Esophagus muscularis mucosa (tissue), 4 donors: ENCODE data around the gene ANKRD13C. TPM values are rescaled to one million over a fixed set of nuclear protein-coding genes. Genes with fewer than 3 reads are reported as not detected.
"Not testable (repeated sequence)": the region's sequence is repeated elsewhere in the genome, so short reads cannot be mapped to it uniquely, and the experiment has no call there.

ENCODE experiments used
- DNase-seq: peaks from one replicate; pipeline ENCODE4 v3.0.0-alpha.2; 2017; ENCODE audit errors: extremely low spot score
- H3K27ac ChIP-seq, 4 donors: fragments of 200-600 bp; sonication (generic); replicated peaks in 1 of 4; 1 replicate in 3 of 4; 2 replicates in 1 of 4; pipeline ENCODE4 v1.5.1; 2016 to 2019; ENCODE audit warnings: mild to moderate bottlenecking in 1 of 4
- H3K27me3 ChIP-seq, 4 donors: fragments of 200-600 bp; sonication (generic); one replicate each; pipeline versions ENCODE4 v1.5.1 to v1.6.0; 2016 to 2019
- H3K36me3 ChIP-seq, 4 donors: fragments of 200-600 bp; sonication (generic); one replicate each; pipeline ENCODE4 v1.5.1; 2016 to 2019
- H3K4me1 ChIP-seq, 4 donors: fragments of 200-600 bp; sonication (generic); one replicate each; pipeline ENCODE4 v1.5.1; 2016 to 2019
- H3K4me3 ChIP-seq, 4 donors: fragments of 200-600 bp; sonication (generic); 1 replicate in 2 of 4; 2 replicates in 2 of 4; pipeline ENCODE4 v1.5.1; 2016 to 2019; ENCODE audit warnings: mild to moderate bottlenecking in 4 of 4, moderate library complexity in 1 of 4
- H3K9me3 ChIP-seq, 4 donors: fragments of 200-600 bp; sonication (generic); 1 replicate in 3 of 4; 2 replicates in 1 of 4; pipeline ENCODE4 v1.5.1; 2016 to 2019
- EP300 ChIP-seq: sonication (generic); formaldehyde crosslinking; IDR thresholded peaks from one replicate; pipeline ENCODE4 v1.6.1; 2017; ENCODE audit warnings: antibody characterized with exemption
- POLR2A ChIP-seq: fragments of 450-650 bp; IDR thresholded peaks from one replicate; pipeline ENCODE4 v1.6.1; 2017; ENCODE audit warnings: antibody characterized with exemption, moderate library complexity, mild to moderate bottlenecking, low read depth
- POLR2AphosphoS5 ChIP-seq, 2 donors: sonication (generic); formaldehyde crosslinking; IDR thresholded peaks; one replicate each; pipeline ENCODE4 v1.6.1; 2017; ENCODE audit warnings: antibody characterized with exemption in 2 of 2
- WGBS: methylation state at CpG from one replicate; pipeline ENCODE4 v1.1.5; 2018; 5-methylcytosine and 5-hydroxymethylcytosine counted together
- intact Hi-C: fragments of 100-400 bp; cut with DNase I; formaldehyde crosslinking; loops from one replicate; pipeline ENCODE4 v1.15.1; 2023
- total RNA-seq, 4 donors: library from RNA; depleted of rRNA; stranded (reverse); fragments of >200 nt; gene quantifications; one replicate each; pipeline versions ENCODE4 v1.1.0 to v1.2.1, GENCODE V29; 2016
- TF ChIP-seq, protein P1 (sequence below), 3 experiments: fragments of 200-600 bp in 2 of 3; fragments of 450-650 bp in 1 of 3; sonication (generic) in 2 of 3; IDR thresholded peaks; one replicate each; pipeline ENCODE4 v1.5.1; 2017 to 2019; ENCODE audit warnings: antibody characterized with exemption in 3 of 3, mild to moderate bottlenecking in 2 of 3, moderate library complexity in 1 of 3

ANKRD13C gene
- total RNA-seq, 4 donors from 2014 or later: 23.0 to 30.2 (median 26.5) TPM

DNA sequence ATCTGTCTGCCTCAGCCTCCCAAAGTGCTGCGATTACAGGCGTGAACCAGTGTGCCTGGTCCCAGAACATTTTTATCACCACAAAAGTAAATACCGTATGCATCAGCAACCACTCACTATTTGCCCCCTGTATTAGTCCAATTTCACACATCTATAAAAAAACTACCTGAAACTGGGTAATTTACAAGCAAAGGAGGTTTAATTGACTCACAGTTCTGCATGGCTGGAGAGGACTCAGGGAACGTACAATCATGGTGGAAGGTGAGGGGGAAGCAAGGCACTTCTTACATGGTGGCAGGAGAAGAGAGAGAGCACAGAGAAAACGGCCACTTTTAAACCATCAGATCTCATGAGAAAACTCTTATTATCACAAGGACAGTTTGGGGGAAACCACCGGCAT is 31.0 kb upstream of the ANKRD13C start:
- no peaks in the 10 kb centered on the region for H3K9me3 ChIP-seq
- no peaks in the 10 kb centered on the region for H3K27me3 ChIP-seq
- peak; percentile 31 for DNase-seq
- TF ChIP-seq, protein P1, sequence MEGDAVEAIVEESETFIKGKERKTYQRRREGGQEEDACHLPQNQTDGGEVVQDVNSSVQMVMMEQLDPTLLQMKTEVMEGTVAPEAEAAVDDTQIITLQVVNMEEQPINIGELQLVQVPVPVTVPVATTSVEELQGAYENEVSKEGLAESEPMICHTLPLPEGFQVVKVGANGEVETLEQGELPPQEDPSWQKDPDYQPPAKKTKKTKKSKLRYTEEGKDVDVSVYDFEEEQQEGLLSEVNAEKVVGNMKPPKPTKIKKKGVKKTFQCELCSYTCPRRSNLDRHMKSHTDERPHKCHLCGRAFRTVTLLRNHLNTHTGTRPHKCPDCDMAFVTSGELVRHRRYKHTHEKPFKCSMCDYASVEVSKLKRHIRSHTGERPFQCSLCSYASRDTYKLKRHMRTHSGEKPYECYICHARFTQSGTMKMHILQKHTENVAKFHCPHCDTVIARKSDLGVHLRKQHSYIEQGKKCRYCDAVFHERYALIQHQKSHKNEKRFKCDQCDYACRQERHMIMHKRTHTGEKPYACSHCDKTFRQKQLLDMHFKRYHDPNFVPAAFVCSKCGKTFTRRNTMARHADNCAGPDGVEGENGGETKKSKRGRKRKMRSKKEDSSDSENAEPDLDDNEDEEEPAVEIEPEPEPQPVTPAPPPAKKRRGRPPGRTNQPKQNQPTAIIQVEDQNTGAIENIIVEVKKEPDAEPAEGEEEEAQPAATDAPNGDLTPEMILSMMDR (IDR thresholded peaks at IDR 0.05): no peak
- TF ChIP-seq POLR2A (no peak), POLR2AphosphoS5 (IDR thresholded peaks at IDR 0.05) (no peak), EP300 (no peak)
- no peaks in the 10 kb centered on the region for H3K36me3 ChIP-seq
- no peak overlapping the region for H3K4me3 ChIP-seq
- intact Hi-C loops: no loop called here
- H3K4me1 ChIP-seq: no peaks in the 10 kb centered on the region
- WGBS: 87% methylated on average over 6 of the region's 6 CpGs
- no peak overlapping the region for H3K27ac ChIP-seq

DNA sequence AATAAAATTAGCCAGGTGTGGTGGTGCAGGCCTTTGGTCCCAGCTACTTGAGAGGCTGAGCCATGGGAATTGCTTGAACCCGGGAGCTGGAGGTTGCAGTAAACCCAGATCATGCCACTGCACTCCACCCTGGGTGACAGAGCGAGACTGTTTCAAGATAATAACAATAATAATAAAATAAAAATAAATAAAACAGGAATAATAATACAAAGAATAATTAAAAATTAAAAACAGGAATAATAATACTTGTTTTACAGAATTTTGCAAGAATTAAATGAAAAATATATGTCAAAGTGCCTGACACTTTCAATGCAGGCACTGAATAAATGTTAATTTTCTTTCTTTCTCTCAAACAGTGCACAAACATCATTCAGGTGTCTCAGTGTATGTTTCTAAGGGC is 30.0 kb upstream of the ANKRD13C start:
- Histone ChIP-seq H3K27me3 (no peaks in the 10 kb centered on the region), H3K4me1 (no peaks in the 10 kb centered on the region), H3K36me3 (no peaks in the 10 kb centered on the region), H3K4me3 (no peak overlapping the region), H3K27ac (no peak overlapping the region), H3K9me3 (no peaks in the 10 kb centered on the region)
- 100% methylated on average over 2 of the region's 2 CpGs for WGBS
- intact Hi-C loops: no loop called here
- TF ChIP-seq POLR2A (no peak), POLR2AphosphoS5 (IDR thresholded peaks at IDR 0.05) (no peak), EP300 (no peak)
- TF ChIP-seq, protein P1 (IDR thresholded peaks at IDR 0.05): no peak
- peak; percentile 45 for DNase-seq

DNA sequence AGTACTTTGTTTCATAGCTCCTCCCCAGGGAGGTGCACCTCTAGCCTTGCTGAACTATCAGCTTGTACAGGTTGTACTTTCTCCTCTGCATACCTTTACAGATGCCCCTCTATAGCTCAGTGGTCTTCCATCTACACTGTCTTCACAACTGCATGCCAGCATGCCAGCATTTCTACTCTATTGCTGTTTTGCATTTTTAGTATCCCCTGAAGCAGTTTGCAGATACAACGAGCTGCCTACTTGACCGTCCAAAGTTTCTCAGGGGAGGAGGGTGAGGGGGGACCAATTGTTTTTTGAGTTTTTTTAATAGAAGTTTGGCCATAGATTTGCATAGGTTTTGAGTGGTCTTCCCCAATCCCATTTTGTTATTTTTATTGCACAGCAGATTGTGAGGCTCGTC is 29.0 kb upstream of the ANKRD13C start:
- Histone ChIP-seq H3K27me3 (no peaks in the 10 kb centered on the region), H3K36me3 (no peaks in the 10 kb centered on the region), H3K9me3 (no peaks in the 10 kb centered on the region), H3K27ac (no peak overlapping the region), H3K4me3 (no peak overlapping the region), H3K4me1 (no peaks in the 10 kb centered on the region)
- intact Hi-C loops: no loop called here
- TF ChIP-seq EP300: no peak
- no peak for TF ChIP-seq POLR2AphosphoS5 (IDR thresholded peaks at IDR 0.05)
- no peak for TF ChIP-seq POLR2A
- TF ChIP-seq, protein P1 (IDR thresholded peaks at IDR 0.05): no peak
- peak; percentile 24 for DNase-seq
- WGBS: 88% methylated on average over 3 of the region's 3 CpGs

DNA sequence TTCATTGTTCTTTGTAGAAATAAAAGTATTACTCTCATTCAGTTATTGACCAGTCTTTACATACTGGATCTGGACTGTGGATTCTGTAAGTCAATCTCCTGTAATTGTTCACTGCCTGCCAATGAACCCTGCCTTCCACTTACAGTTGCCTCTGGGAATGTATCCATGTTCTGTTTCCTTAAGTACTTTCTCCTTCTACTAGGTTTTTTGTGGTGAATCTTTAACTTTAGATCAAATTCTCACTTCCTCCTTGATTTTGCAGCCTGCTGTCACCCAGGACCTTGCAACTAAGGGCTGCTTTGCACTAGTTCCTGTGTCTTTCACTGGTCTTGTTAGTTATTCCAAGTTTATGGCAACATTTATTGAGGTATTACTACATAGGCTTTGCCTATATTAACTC is 28.2 kb upstream of the ANKRD13C start:
- no peak overlapping the region for H3K27ac ChIP-seq
- no peak for DNase-seq
- H3K4me1 ChIP-seq: no peaks in the 10 kb centered on the region
- no peaks in the 10 kb centered on the region for H3K9me3 ChIP-seq
- H3K4me3 ChIP-seq: no peak overlapping the region
- no peaks in the 10 kb centered on the region for H3K27me3 ChIP-seq
- no peaks in the 10 kb centered on the region for H3K36me3 ChIP-seq
- intact Hi-C loops: no loop called here
- no peak for TF ChIP-seq EP300
- TF ChIP-seq, protein P1 (IDR thresholded peaks at IDR 0.05): no peak
- no peak for TF ChIP-seq POLR2A
- TF ChIP-seq POLR2AphosphoS5 (IDR thresholded peaks at IDR 0.05): no peak

DNA sequence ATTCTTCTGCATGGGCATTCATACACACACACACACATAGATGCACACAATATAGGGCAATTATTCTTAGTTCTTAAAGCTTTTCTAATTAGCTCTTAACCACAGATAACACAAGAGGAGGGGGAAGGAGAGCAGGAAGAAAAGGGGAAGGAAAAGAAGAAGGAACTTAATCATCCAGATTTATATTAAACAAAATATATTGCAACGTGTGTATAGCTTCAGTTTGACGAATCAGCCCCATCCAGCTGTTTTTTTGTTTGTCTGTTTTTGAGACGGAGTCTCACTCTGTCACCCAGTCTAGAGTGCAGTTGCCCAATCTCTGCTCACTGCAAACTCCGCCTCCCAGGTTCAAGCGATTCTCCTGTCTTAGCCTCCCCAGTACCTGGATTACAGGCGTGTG is 21.7 kb upstream of the ANKRD13C start:
- H3K9me3 ChIP-seq: no peaks in the 10 kb centered on the region
- no peak overlapping the region for H3K4me3 ChIP-seq
- TF ChIP-seq POLR2A: no peak
- TF ChIP-seq EP300: no peak
- TF ChIP-seq POLR2AphosphoS5 (IDR thresholded peaks at IDR 0.05): no peak
- TF ChIP-seq, protein P1 (IDR thresholded peaks at IDR 0.05): no peak
- H3K27ac ChIP-seq: no peak overlapping the region
- DNase-seq: peak; percentile 45
- no peaks in the 10 kb centered on the region for H3K36me3 ChIP-seq
- WGBS: 77% methylated on average over 6 of the region's 6 CpGs
- intact Hi-C loops: no loop called here
- H3K4me1 ChIP-seq: no peaks in the 10 kb centered on the region
- H3K27me3 ChIP-seq: no peaks in the 10 kb centered on the region

DNA sequence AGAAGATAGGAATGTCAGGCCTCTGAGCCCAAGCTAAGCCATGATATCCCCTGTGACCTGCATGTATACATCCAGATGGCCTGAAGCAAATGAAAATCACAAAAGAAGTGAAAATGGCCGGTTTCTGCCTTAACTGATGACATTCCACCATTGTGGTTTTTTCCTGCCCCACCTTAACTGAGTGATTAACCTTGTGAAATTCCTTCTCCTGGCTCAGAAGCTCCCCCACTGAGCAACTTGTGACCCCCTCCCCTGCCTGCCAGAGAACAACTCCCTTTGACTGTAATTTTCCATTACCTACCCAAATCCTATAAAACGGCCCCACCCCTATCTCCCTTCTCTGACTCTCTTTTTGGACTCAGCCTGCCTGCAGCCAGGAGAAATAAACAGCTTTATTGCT is 19.1 kb upstream of the ANKRD13C start:
- WGBS: 90% methylated on average over 2 of the region's 2 CpGs
- H3K27me3 ChIP-seq, H3K27ac ChIP-seq, intact Hi-C loops, H3K9me3 ChIP-seq, H3K4me3 ChIP-seq, H3K4me1 ChIP-seq: not testable (repeated sequence)
- DNase-seq: peak; percentile 21
- peaks cover 0 to 19% (median under 1%) of the 10 kb centered on the region in 4 donors for H3K36me3 ChIP-seq
